GM12892 (cell line): ENCODE data around the gene ADIRF.
"Not testable (repeated sequence)": the region's sequence is repeated elsewhere in the genome, so short reads cannot be mapped to it uniquely, and the experiment has no call there.

Experiments
- DNase-seq: peaks from one replicate; pipeline ENCODE4 v3.0.0; 2011; ENCODE audit not compliant: insufficient read length
- FAIRE-seq: peaks from 2 replicates; lab custom pipeline; 2011; peaks lifted over from hg19 to GRCh38; lab: Jason Lieb, UNC
- POLR2A ChIP-seq: IDR thresholded peaks from 2 replicates; pipeline ENCODE4 v1.6.1; 2011; ENCODE audit warnings: low read depth, low read length, control low read depth
- POLR2AphosphoS5 ChIP-seq: IDR thresholded peaks from 2 replicates; pipeline ENCODE4 v1.6.1; 2011; ENCODE audit warnings: low read depth, low read length, control low read depth
- TAF1 ChIP-seq: IDR thresholded peaks from 2 replicates; pipeline ENCODE4 v1.6.1; 2011; ENCODE audit warnings: low read depth, mild to moderate bottlenecking, control low read depth, low read length, borderline replicate concordance

Gene ADIRF

GRCh38 chr10:86950349-86950748 lies 17.9 kb upstream of the ADIRF start:
- FAIRE-seq (no peak), DNase-seq (no peak)
- TF ChIP-seq POLR2AphosphoS5, result no peak
- TF ChIP-seq TAF1, result no peak

- FAIRE-seq, result no peak
- DNase-seq, result no peak
- TF ChIP-seq POLR2AphosphoS5, result no peak
- no peak for TF ChIP-seq TAF1
- TF ChIP-seq POLR2A, result no peak
Observed at GRCh38 chr10:86951184-86951761, 17.0 kb upstream of the ADIRF start.

GRCh38 chr10:86952106-86952505 lies 16.2 kb upstream of the ADIRF start:
- TF ChIP-seq TAF1 (no peak), POLR2A (no peak), POLR2AphosphoS5 (no peak)
- DNase-seq (no peak), FAIRE-seq (no peak)

GRCh38 chr10:86952697-86953096 lies 15.6 kb upstream of the ADIRF start:
- DNase-seq, FAIRE-seq: not testable (repeated sequence)

GRCh38 chr10:86953747-86954680 lies 14.3 kb upstream of the ADIRF start:
- FAIRE-seq (no peak), DNase-seq (no peak)
- TF ChIP-seq TAF1, result no peak

GRCh38 chr10:86954681-86955500 lies 13.4 kb upstream of the ADIRF start:
- TF ChIP-seq POLR2A (no peak), POLR2AphosphoS5 (no peak), TAF1 (no peak)
- FAIRE-seq (no peak), DNase-seq (no peak)

GRCh38 chr10:86955501-86956194 lies 12.6 kb upstream of the ADIRF start:
- FAIRE-seq (no peak), DNase-seq (no peak)
- TF ChIP-seq TAF1, result no peak
- TF ChIP-seq POLR2AphosphoS5, result no peak
- TF ChIP-seq POLR2A, result no peak

- DNase-seq, result no peak
- TF ChIP-seq TAF1, result no peak
- TF ChIP-seq POLR2AphosphoS5, result no peak
- TF ChIP-seq POLR2A, result no peak
- FAIRE-seq, result no peak
Observed at GRCh38 chr10:86956195-86956847, 12.0 kb upstream of the ADIRF start.

GRCh38 chr10:86956848-86957448 lies 11.3 kb upstream of the ADIRF start:
- TF ChIP-seq POLR2A, result no peak
- TF ChIP-seq TAF1, result no peak
- no peak for TF ChIP-seq POLR2AphosphoS5
- FAIRE-seq (no peak), DNase-seq (no peak)

- no peak for DNase-seq
- FAIRE-seq, result no peak
Observed at GRCh38 chr10:86957471-86958115, 10.7 kb upstream of the ADIRF start, which contains the start of gene MMRN2. TSS of gene MMRN2 (minus strand) at chr10:86957615. CDS start at chr10:86957541, 74 bp downstream.

More at GRCh38 chr10:86957471-86958115, 10.7 kb upstream of the ADIRF start, which contains the start of gene MMRN2:
- TF ChIP-seq POLR2A (no peak), TAF1 (no peak), POLR2AphosphoS5 (no peak)
